ENCODE measurements around the gene DNAJC19.

- TF ChIP-seq EZH2 (IDR thresholded peaks at IDR 0.05; ENCODE audit: insufficient read depth, poor library complexity, severe bottlenecking), result no peak
- TF ChIP-seq EZH2phosphoT487 (IDR thresholded peaks at IDR 0.05; ENCODE audit: insufficient read depth, low read depth), result no peak
Observed at GRCh38 chr3:181030948-181031347, 41.4 kb upstream of the DNAJC19 start.
